HEK293 (cell line): ENCODE results near the gene SNCAIP.

ENCODE experiments used
- BCL11A ChIP-seq: fragments of 450-650 bp; formaldehyde crosslinking; IDR thresholded peaks from 2 replicates; pipeline ENCODE4 v1.5.1; 2016; ENCODE audit warnings: low read depth, missing biosample characterization, missing genetic modification characterization
- YY1 ChIP-seq: fragments of 450-650 bp; formaldehyde crosslinking; IDR thresholded peaks from 2 replicates; pipeline ENCODE4 v1.5.1; 2018; ENCODE audit warnings: missing biosample characterization, missing genetic modification characterization
- ZNF37A ChIP-seq: fragments of 450-650 bp; IDR thresholded peaks from 2 replicates; pipeline ENCODE4 v1.5.1; 2018; ENCODE audit warnings: missing biosample characterization, missing genetic modification characterization
- ZNF654 ChIP-seq: fragments of 450-650 bp; formaldehyde crosslinking; IDR thresholded peaks from 2 replicates; pipeline ENCODE4 v1.5.1; 2016; ENCODE audit warnings: low read depth, missing biosample characterization, missing genetic modification characterization
- TF ChIP-seq, protein P1 (sequence below): fragments of 450-650 bp; formaldehyde crosslinking; IDR thresholded peaks from 2 replicates; pipeline ENCODE4 v1.5.1; 2016; ENCODE audit warnings: missing biosample characterization, missing genetic modification characterization
- TF ChIP-seq, protein P2 (sequence below): fragments of 450-650 bp; formaldehyde crosslinking; IDR thresholded peaks from 2 replicates; pipeline ENCODE4 v1.5.1; 2016; ENCODE audit warnings: missing biosample characterization, missing genetic modification characterization

DNA sequence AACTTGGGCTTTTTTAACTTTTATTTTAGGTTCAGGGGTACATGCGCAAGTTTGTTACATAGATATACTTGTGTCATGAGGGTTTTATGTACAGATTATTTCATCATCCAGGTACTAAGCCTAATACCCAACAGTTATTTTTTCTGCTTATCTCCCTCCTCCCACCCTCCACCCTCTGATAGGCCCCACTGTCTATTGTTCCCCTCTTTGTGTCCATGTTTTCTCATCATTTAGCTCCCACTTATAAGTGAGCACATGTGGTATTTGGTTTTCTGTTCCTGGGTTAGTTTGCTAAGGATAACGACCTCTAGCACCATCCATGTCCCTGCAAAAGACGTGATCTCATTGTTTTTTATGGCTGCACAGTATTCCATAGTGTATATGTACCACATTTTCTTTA, 172.1 kb downstream of the SNCAIP start:
- TF ChIP-seq, protein P1, sequence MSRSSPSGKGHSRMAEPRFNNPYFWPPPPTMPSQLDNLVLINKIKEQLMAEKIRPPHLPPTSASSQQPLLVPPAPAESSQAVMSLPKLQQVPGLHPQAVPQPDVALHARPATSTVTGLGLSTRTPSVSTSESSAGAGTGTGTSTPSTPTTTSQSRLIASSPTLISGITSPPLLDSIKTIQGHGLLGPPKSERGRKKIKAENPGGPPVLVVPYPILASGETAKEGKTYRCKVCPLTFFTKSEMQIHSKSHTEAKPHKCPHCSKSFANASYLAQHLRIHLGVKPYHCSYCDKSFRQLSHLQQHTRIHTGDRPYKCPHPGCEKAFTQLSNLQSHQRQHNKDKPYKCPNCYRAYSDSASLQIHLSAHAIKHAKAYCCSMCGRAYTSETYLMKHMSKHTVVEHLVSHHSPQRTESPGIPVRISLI (tag by site-specific recombination) = no peak
- TF ChIP-seq ZNF37A (no peak), ZNF654 (no peak), YY1 (tag by site-specific recombination) (no peak), BCL11A (tag by site-specific recombination) (no peak)
- TF ChIP-seq, protein P2, sequence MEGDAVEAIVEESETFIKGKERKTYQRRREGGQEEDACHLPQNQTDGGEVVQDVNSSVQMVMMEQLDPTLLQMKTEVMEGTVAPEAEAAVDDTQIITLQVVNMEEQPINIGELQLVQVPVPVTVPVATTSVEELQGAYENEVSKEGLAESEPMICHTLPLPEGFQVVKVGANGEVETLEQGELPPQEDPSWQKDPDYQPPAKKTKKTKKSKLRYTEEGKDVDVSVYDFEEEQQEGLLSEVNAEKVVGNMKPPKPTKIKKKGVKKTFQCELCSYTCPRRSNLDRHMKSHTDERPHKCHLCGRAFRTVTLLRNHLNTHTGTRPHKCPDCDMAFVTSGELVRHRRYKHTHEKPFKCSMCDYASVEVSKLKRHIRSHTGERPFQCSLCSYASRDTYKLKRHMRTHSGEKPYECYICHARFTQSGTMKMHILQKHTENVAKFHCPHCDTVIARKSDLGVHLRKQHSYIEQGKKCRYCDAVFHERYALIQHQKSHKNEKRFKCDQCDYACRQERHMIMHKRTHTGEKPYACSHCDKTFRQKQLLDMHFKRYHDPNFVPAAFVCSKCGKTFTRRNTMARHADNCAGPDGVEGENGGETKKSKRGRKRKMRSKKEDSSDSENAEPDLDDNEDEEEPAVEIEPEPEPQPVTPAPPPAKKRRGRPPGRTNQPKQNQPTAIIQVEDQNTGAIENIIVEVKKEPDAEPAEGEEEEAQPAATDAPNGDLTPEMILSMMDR (tag by site-specific recombination) = no peak
